ENCODE measurements around the gene GZMB. TPM values are rescaled to one million over a fixed set of nuclear protein-coding genes. Genes with fewer than 3 reads are reported as not detected.
"Not testable (repeated sequence)": the region's sequence is repeated elsewhere in the genome, so short reads cannot be mapped to it uniquely, and the experiment has no call there.

Gene GZMB
- total RNA-seq, 1 donor from 2014 or later: 0.30 TPM

GRCh38 chr14:24630872-24631477, 3.0 kb downstream of the GZMB start:
- DNase-seq: no peak

- no peak for DNase-seq
Observed at GRCh38 chr14:24630087-24630871, 3.7 kb downstream of the GZMB start.

- no peak for DNase-seq
Observed at GRCh38 chr14:24629521-24629920, 4.5 kb downstream of the GZMB start.

GRCh38 chr14:24613747-24614146, 20.2 kb downstream of the GZMB start:
- DNase-seq: no peak

- DNase-seq: no peak
Observed at GRCh38 chr14:24613241-24613640, 20.7 kb downstream of the GZMB start.

GRCh38 chr14:24612196-24612595, 21.8 kb downstream of the GZMB start:
- DNase-seq: no peak

GRCh38 chr14:24609655-24610344, 24.2 kb downstream of the GZMB start, which contains the start of gene GZMH:
TSS of gene GZMH (minus strand) at chr14:24609685. CDS start at chr14:24609613, 72 bp downstream.
- no peak for DNase-seq

- no peak for DNase-seq
Observed at GRCh38 chr14:24607635-24608514, 26.1 kb downstream of the GZMB start.

GRCh38 chr14:24607081-24607480, 26.9 kb downstream of the GZMB start:
- no peak for DNase-seq

- no peak for DNase-seq
Observed at GRCh38 chr14:24606297-24606696, 27.7 kb downstream of the GZMB start.

GRCh38 chr14:24605435-24606190, 28.4 kb downstream of the GZMB start:
- DNase-seq: no peak

GRCh38 chr14:24597403-24597802, 36.6 kb downstream of the GZMB start:
- no peak for DNase-seq

GRCh38 chr14:24595073-24595808, 38.7 kb downstream of the GZMB start:
- no peak for DNase-seq

- DNase-seq: not testable (repeated sequence)
Observed at GRCh38 chr14:24591004-24591403, 43.0 kb downstream of the GZMB start.

- not testable (repeated sequence) for DNase-seq
Observed at GRCh38 chr14:24584402-24584801, 49.6 kb downstream of the GZMB start.

Other genes starting within 250 kb of the GZMB start
- gene NYNRIN, start 235.2 kb downstream of the GZMB start, total RNA-seq: 33.0 TPM
- 1.8 TPM for gene CBLN3, start 204.5 kb downstream of the GZMB start, total RNA-seq
- gene KHNYN, start 204.2 kb downstream of the GZMB start, total RNA-seq: 38.8 TPM
- 13.5 TPM for gene SDR39U1, start 191.4 kb downstream of the GZMB start, total RNA-seq
- 0.69 TPM for gene CMA1, start 125.9 kb downstream of the GZMB start, total RNA-seq
- 31.1 TPM for gene CTSG, start 57.9 kb downstream of the GZMB start, total RNA-seq
- gene GZMH, start 24.5 kb downstream of the GZMB start, total RNA-seq: not detected